A375 (cell line): Measurements from ENCODE around the gene EPB41L2. TPM values are rescaled to one million over a fixed set of nuclear protein-coding genes. Genes with fewer than 3 reads are reported as not detected.

Source experiments
- total RNA-seq: library from RNA; depleted of rRNA; stranded (reverse); fragments of >200 nt; shearing (Covaris generic); gene quantifications from 2 replicates; pipeline ENCODE4 v1.2.3, GENCODE V29; 2014; rRNA removed

The EPB41L2 gene
- 39.2 and 41.8 TPM in 2 replicates for total RNA-seq

GRCh38 chr6:131063028-131063763, at the start of gene EPB41L2:
TSS of gene EPB41L2 (minus strand) at chr6:131063245. CDS start at chr6:130956485, 106,760 bp downstream.

GRCh38 chr6:130827247-130828149, 235.5 kb downstream of the EPB41L2 start, which contains the start of gene SMLR1:
TSS of gene SMLR1 (plus strand) at chr6:130827406. CDS start at chr6:130827414, 8 bp downstream.

Other genes with a start within 250 kb of the EPB41L2 start
- not detected in 2 replicates for gene SMLR1, start 235.8 kb downstream of the EPB41L2 start, total RNA-seq
- 2.8 and 6.0 TPM in 2 replicates for gene AKAP7, start 72.2 kb upstream of the EPB41L2 start, total RNA-seq